Raji (cell line): ENCODE results near the gene TRAPPC5.
A peak's percentile ranks its signal among the peaks of the same experiment; 100 is the strongest.

ENCODE experiments used
- POLR2A ChIP-seq: IDR thresholded peaks from 2 replicates; pipeline ENCODE4 v1.6.1; 2011; ENCODE audit warnings: low read depth, low read length, control low read depth; ENCODE audit not compliant: insufficient read depth

Gene TRAPPC5

DNA sequence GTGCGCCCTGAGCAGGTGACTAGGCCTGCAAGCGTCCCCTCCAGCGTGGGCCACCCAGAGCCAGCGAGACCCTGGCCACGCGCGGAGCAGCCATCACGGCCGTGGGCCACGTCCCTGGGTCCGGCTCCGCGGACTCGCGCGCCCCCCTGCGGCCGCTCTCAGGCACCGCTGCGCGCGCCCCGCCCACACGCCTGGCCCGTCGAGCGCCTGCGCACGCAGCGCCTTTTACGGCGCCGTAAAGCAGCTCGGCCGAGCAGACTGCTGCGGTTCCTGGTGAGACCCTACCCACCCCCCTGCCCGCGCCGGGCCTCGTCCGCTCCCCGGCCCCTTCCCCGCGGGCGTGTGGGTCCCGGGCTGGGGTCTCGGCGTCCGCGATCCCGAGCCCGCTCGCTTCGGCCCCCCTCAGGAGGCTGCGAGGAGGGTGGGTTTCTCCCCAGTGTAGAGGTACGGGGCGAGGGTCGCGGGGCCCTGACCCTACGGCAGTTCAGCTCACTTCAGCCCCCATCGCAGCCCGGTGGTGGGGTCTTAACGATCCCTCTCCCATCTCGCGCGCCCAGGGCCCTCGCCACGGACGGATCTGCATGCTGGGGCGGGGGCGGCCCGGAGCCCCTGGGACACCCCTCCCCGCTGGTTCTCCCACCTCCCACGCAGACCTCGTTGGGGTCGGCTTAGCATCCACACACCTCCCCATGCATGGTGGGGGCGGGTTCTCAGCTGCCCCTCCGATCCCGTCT is at the start of gene TRAPPC5:
Gene TRAPPC5, plus strand, starts transcription at position 228 of the 734 bp plus-strand sequence. CDS start 1,421 bp downstream, outside the sequence.
- peak; percentile 82 for TF ChIP-seq POLR2A

DNA sequence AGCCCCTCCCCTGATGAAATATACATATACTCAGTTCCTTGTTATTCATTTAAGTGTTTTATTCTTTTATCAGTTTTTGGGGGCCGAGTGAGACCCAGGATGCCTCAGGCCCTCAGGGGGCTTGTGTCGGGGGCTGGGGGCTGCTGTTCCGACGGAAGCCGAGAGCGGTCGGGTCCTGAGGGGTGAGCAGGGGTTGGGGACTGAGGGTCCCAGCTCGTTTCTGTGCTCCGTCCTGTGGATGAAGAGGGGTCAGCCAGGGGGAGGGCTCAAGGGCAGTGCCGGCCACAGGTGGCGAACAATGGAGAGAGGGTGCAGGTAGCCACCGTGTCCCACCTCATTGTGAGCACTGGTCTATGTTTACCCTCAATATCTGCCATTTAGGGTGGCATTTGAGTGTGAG is 49.1 kb upstream of the TRAPPC5 start:
- TF ChIP-seq POLR2A, result no peak

DNA sequence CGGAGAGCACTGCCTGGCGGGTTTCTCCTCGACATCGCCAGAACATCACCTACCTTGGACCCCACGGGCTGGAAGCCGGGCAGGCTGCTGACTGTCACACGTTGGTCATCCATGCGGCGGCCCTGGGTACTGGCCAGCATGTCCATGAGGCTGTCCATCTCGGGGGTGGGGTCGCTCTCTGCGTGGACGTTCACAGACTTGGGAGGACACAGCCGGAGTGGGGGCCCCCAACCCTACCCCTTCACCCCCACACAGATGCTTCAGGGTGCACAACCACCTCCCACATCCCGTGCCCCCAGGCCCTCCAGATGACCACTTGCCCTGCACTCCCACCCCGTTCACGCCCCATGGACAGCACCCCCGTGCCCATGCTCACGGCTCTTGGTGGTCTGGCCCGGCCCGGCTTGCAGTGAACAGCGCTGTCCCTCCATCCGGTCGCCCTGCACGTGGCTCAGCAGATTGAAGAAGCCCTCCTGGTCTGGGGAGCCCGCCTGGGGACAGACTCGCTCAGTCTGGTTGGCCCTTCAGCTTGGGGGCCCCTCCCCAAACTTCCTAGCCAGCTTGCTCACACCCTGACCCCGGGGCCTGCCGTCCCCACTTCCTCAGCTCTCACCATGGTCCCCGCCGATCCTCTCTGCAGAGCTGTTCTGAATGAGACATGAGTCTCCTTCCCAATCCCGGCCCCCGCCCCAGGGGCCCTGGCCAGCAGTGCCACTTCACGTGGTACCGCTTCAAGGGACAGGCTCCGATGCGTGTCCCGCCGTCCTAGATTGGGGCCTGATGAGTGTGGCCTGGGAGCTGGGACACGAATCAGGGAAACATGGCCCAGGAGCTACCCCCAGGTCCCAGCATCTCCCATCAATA is 48.1 kb upstream of the TRAPPC5 start:
- no peak for TF ChIP-seq POLR2A

DNA sequence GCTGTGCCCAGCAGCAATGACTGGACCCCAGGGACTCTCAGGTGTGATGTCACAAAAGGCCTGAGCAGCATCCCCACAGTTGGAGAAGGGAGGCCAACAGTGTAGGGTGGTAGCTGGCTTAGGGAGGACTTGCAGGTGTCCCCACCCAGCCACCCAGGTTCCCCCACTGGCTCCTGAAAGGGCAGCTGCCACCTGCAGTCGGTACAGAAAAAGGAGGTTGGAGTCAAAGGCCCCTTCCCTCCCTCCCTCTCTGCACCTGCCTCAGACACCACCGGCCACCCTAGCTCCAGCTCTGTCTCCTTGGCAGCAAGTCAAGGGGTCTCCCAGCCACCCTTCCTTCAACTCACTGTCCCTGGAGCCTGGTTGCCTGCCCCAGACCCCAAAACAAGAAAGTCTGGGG is 46.9 kb upstream of the TRAPPC5 start, which contains the start of gene PCP2:
Gene PCP2, minus strand, starts transcription at position 22 of the 400 bp plus-strand sequence. CDS start 262 bp downstream, outside the sequence.
- TF ChIP-seq POLR2A, result no peak

DNA sequence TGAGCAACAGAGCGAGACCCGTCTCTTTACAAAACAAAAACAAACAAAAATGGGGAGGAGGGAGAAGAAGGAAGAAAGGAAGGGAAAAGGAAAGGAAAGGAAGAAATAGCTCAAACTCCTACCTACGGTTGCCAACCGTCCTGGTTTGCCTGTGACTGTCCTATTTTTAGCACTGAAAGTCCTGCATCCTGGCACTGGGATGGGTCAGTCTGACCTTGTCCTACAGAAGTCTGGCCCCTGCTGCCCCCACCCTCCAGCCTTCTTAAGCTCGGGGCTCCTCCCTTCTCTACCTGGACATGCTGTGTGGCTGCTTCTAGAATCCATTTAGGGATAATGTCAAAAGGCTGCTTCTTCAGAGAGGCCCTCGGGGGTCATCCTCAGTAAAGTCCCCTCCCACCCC is 45.0 kb upstream of the TRAPPC5 start:
- no peak for TF ChIP-seq POLR2A

DNA sequence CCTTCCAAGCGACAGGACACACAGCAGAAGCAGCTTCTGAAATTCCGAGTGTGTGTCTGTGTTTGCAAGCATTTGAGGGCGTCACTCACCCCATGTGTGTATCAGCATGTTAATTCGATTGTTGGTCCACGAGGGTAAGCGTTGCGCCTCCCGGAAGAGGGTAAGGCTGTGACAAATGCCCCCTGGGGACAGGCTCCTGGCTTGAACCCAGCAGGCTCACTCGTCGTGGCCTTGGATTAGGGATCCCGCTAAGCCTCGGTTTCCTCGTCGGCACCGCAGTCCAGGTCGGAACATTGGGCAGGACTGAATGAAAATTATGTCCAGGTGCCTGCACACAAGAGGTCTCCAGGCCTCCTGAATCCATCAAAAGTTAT is 44.3 kb upstream of the TRAPPC5 start:
- TF ChIP-seq POLR2A, result no peak

DNA sequence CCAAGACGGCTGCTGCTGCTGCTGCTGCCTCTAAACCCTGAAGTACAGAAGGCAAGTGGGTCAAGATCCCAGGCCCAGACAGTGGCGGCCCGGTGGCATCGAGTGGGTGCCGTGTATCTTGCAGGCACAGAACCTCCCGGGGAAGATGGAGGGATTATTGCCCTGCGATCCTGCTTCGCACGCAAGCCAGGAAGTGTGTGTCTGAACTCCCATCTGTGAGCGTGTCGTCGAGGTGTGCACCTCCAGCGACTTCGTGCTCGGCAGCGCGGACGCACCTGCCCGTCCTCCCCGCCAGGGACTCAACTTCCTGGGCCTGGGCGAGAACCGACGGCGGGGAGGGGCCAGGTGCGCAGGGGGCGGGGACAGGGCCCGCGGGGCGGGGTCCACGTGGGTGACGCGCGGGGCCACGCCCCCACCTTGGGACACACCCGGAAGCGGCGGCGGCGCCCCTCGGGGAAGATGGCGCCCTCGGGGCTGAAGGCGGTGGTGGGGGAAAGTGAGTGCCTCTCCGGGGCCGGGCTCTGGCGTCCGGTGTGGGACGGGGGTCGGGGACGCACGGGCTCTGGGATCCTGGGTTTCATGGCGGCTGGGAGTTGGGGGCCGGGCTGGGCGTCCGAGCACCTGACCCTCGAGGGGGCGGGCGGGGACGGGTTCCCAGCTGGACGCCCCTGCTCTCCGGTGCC is 43.8 kb upstream of the TRAPPC5 start, which contains the start of gene STXBP2:
Gene STXBP2, plus strand, starts transcription at position 420 of the 683 bp plus-strand sequence. Its CDS starts 40 bp downstream, at position 460.
- TF ChIP-seq POLR2A, result peak; percentile 73

DNA sequence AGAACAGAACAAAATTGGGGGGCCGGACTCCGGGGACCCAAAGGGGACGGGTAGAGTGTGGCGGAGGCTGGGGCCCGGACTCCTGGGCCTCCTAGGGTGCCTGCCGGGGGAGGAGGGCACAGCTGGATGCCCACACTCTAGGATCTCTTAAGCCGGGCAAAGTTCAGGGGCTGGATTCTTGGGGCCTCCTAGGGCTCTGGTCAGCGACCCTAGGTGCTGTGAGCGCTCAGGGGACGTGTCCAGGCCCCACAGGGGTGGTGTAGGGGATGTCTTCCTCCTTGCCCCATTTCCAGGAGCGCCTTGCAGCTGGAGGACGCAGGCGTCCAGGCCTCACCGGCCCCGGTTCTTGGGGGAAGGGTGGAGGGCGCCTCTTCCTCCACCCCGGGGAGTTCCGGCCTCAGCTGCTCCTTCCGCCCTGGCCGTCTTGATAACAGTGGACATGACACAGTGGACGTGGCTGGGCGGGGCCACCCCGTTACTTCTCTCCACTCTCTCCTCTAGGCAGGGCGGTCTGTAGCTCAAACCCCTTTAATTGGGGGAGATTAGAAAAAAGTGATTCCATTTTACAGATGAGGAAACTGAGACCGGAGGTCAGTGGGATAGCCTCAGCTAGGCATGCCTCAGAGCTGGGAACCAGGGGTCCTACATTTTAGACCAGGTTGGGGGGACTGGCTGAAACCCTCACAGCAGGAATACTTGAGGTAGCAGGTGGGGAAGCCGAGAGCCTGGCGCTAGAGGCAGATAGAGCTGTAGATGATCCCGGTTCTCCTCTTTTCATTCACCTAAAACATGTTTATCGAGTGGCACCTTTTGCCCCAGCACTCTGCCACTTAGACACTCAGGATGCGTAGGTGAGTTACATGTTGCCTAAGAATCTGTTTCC is 43.0 kb upstream of the TRAPPC5 start:
- no peak for TF ChIP-seq POLR2A

DNA sequence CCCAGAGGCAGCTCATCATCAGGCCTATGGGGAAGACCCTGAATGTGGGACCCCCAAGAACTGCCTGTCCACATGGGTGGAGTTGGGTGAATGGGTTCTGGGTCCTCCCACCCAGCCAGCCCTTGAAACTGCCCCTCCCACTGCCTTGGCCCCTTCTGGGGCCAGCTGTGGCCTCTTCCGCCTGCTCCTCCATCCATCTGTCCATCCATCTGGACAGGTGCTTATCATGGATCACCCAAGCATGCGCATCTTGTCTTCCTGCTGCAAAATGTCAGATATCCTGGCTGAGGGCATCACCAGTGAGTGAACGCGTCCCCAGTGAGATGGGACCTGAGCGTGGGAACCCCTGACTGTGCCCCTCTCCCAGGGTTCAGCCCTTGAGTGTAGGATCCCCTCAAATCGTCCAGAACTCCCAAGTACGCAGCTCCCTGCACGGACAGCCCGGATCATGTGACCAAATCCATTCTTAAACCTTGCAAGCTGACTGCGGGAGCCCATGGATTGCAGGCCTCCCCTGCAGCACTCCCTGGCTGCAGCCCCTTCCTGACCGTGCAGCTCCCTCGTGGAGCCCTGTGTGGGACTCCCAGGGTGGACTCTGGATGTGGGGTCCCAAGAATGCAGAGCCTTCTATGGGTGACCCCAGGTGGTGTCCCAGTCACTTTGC is 41.7 kb upstream of the TRAPPC5 start:
- TF ChIP-seq POLR2A, result no peak

DNA sequence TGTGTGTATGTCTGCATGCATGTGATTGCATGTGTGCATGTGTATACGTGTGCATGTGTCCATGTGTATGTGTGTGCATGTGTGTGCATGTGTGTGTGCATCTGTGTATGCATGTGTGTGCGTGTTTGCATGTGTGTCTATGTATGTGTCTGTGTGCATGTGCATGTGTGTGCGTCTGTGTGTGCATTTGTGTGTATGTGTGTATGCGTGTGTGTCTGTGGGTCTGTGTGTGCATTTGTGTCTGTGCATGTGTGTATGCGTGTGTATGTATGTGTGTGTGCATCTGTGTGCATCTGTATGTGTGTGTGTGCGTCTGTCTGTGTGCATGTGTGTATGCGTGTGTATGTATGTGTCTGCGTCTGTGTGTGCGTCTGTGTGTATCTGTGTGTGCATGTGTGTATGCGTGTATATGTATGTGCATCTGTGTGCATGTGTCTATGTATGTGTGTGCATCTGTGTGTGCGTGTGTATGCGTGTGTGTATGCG is 40.7 kb upstream of the TRAPPC5 start:
- TF ChIP-seq POLR2A, result no peak

DNA sequence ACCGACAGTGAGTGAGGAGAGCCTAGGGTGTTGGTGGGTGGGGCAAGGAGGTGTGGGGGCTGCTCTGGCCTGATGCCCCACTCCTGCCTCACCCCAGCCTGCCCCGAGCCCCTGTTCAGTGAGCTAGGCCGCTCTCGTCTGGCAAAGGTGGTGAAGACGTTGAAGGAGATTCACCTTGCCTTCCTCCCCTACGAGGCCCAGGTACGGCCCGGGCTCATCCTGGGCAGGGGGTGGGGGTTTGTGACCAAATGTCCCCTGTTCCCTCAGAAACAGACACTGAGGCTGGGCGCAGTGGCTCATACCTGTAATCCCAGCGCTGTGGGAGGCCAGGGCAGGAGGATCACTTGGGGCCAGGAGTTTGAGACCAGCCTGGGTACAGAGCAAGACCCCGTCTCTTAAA is 39.8 kb upstream of the TRAPPC5 start:
- no peak for TF ChIP-seq POLR2A

DNA sequence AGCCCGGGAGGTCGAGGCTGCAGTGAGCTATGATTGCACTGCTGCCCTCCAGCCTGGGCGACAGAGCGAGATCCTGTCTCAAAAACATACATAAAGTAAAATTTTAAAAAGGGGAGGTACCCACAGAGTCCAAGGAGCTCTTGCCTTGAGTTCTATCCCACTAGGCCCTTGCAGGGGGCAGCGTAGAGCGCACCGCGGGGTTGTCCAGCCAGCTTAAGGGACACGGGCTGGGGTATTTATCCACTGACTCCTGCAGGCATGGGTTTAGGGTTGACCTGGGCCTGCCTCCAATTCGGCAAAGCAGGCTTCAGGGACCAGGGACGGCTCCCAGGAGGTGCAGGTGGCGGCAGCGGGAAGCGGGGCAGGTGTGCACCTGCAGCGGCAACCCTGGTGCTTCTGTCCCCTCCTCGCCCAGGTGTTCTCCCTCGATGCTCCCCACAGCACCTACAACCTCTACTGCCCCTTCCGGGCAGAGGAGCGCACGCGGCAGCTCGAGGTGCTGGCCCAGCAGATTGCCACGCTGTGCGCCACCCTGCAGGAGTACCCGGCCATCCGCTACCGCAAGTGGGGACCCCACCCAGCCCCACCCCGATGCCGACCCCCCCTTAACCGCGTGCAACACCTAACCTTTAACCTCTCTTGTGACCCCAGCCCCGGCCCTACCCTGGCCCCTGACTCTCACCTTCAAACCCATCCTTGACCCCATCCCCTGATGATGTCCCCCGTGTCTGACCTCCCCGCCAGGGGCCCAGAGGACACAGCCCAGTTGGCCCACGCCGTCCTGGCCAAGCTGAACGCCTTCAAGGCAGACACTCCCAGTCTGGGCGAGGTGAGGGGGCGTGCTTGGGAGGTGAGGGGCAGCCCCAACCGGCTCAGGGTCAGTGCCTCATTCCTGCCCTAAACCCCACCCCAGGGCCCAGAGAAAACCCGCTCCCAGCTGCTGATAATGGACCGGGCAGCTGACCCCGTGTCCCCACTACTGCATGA is 39.0 kb upstream of the TRAPPC5 start:
- no peak for TF ChIP-seq POLR2A
